GM23338 (cell line): ENCODE data around the gene SMARCA2.

Experiments used
- CTCF ChIP-seq, 2 experiments: fragments of 200-600 bp in 1 of 2; sonication (generic) in 1 of 2; conservative IDR thresholded peaks; 2 replicates each; pipeline versions ENCODE4 v1.5.1 to v1.6.1; 2016 to 2017; ENCODE audit warnings: antibody characterized with exemption in 2 of 2, low read depth in 2 of 2, mild to moderate bottlenecking in 2 of 2, moderate library complexity in 1 of 2
- EZH2 ChIP-seq: fragments of 200-600 bp; sonication (generic); IDR thresholded peaks from one replicate; pipeline ENCODE4 v1.8.0; 2017; ENCODE audit warnings: antibody characterized with exemption, mild to moderate bottlenecking, low read depth; ENCODE audit not compliant: unreplicated experiment
- EZH2phosphoT487 ChIP-seq: fragments of 200-600 bp; sonication (generic); IDR thresholded peaks from one replicate; pipeline ENCODE4 v1.8.1; 2018; ENCODE audit warnings: antibody characterized with exemption; ENCODE audit not compliant: unreplicated experiment
- POLR2AphosphoS5 ChIP-seq: IDR thresholded peaks from 2 replicates; pipeline ENCODE4 v1.6.1; 2016; ENCODE audit warnings: antibody characterized with exemption, low read depth
- REST ChIP-seq: IDR thresholded peaks from one replicate; pipeline ENCODE4 v1.6.1; 2018; ENCODE audit warnings: antibody characterized with exemption; ENCODE audit not compliant: unreplicated experiment
- STAT1 ChIP-seq: IDR thresholded peaks from one replicate; pipeline ENCODE4 v1.6.1; 2016; ENCODE audit warnings: antibody characterized with exemption; ENCODE audit not compliant: unreplicated experiment
- ZNF114 ChIP-seq: fragments of 250-450 bp; sonication (Bioruptor Pico); IDR thresholded peaks from 2 replicates; pipeline ENCODE4 v1.5.0; 2020; ENCODE audit warnings: mild to moderate bottlenecking, moderate library complexity

- no peak for TF ChIP-seq CTCF (conservative IDR thresholded peaks at IDR 0.05; ENCODE audit: low read depth in 2 of 2)
- no peak for TF ChIP-seq EZH2phosphoT487
- no peak for TF ChIP-seq ZNF114 (CRISPR knock-in tag)
- TF ChIP-seq REST, result no peak
- TF ChIP-seq STAT1, result no peak
- no peak for TF ChIP-seq POLR2AphosphoS5
- TF ChIP-seq EZH2, result no peak
Observed at GRCh38 chr9:2053883-2054845, 39.0 kb downstream of the SMARCA2 start.
